ENCODE results near the gene TJP2.
"Not testable (repeated sequence)": the region's sequence is repeated elsewhere in the genome, so short reads cannot be mapped to it uniquely, and the experiment has no call there.

The TJP2 gene

DNA sequence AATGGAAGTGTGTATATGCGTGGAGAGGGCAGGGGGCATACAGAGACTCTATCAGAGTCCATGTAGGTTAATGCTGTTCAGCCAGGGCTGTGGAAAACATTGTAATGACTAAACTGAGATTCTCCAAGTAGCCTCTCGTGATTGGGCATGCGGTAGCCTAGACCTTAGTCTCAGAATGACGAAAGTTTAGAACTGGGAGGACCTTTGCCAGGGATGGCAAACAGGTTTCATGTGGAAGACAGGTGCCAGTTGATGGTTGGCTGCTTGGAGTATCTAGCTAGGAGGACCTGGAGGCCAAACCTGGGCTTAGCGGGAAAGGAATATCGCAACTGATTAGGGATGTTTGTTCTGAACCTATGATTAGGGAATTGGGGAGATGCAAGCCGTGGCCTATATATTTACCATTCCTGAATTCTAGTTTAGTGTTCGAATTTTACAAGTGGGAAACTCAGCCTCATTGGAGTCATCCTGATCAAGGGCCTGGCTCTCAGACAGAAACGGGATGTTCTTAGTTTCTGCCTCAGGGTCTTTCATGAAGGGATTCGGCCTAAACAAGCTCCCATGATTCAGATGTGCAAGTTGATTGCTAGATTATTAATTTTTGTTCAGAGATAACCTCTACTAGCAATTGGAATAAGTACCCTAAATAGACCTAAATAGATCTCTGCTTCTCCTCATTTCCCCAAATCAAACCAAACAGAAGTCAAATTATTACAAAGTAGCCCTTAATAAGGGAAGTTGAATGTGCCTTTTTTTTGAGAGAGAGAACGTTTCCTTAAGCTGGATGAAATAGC lies 26.8 kb upstream of the TJP2 start:
- peaks cover 1% of the 10 kb centered on the region for H3K4me1 Mint-ChIP-seq
- DNase-seq (ENCODE audit: low spot score in 2 of 2): no peak
- H3K4me3 Mint-ChIP-seq: no peak overlapping the region
- no peak for ATAC-seq (ENCODE audit: low read depth)
- H3K27ac Mint-ChIP-seq: no peak overlapping the region
- no peaks in the 10 kb centered on the region for H3K9me3 Mint-ChIP-seq
- H3K27me3 Mint-ChIP-seq: no peaks in the 10 kb centered on the region
- H3K36me3 Mint-ChIP-seq: peaks cover 4% of the 10 kb centered on the region

GRCh38 chr9:69149321-69149807 lies 24.7 kb upstream of the TJP2 start:
- Mint-ChIP-seq H3K9me3 (no peaks in the 10 kb centered on the region), H3K4me1 (peaks cover 3% of the 10 kb centered on the region), H3K36me3 (peaks cover 8% of the 10 kb centered on the region), H3K4me3 (no peak overlapping the region), H3K27me3 (no peaks in the 10 kb centered on the region), H3K27ac (no peak overlapping the region)
- DNase-seq (ENCODE audit: low spot score in 2 of 2) (no peak), ATAC-seq (ENCODE audit: low read depth) (no peak)

- no peaks in the 10 kb centered on the region for H3K9me3 Mint-ChIP-seq
- DNase-seq (ENCODE audit: low spot score in 2 of 2): no peak
- H3K4me1 Mint-ChIP-seq: peaks cover 10% of the 10 kb centered on the region
- H3K4me3 Mint-ChIP-seq: no peak overlapping the region
- no peaks in the 10 kb centered on the region for H3K27me3 Mint-ChIP-seq
- no peak for ATAC-seq (ENCODE audit: low read depth)
- no peak overlapping the region for H3K27ac Mint-ChIP-seq
- H3K36me3 Mint-ChIP-seq: peaks cover 8% of the 10 kb centered on the region
Observed at GRCh38 chr9:69151506-69151905, 22.6 kb upstream of the TJP2 start.

DNA sequence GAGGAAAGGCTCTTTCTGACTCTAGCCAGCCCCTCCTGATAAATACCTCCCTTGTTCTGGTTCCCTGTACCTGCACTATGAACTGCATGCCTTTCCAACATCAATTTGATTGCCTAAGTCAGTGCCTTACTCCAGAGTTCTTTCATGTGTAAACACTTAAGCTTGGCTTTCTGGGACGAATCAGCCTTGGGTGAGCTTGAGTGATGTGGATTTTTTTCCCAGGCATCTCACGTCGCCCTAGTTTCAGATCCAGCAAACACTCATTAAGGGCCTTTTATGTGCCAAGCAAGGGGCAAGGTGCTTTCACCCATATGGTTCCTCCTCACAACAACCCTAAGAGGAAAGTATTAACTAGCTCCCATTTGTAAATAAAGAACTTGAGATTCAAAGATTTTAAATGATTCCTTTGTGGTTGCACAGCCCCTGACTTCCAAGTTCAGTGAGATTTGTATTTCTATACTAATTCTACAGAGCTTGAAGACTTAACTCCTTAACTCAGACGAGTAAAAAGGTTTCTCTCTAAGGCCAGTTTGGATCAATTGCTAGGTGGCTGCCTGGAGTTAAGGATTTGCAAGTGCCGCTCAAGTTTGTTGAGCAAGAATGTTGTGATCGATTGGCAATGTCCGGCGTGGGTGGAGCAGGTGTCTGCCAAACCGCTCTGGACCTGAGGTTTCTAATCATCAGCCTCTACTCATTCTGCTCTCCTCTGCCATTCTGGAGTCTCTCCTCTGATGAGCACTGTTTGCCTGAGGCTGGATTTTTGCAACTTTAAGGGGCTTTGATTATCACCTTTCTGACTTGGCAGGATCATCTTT lies 20.2 kb upstream of the TJP2 start:
- Mint-ChIP-seq H3K4me1 (peaks cover 10% of the 10 kb centered on the region), H3K36me3 (peaks cover 8% of the 10 kb centered on the region), H3K27ac (no peak overlapping the region), H3K4me3 (no peak overlapping the region), H3K27me3 (no peaks in the 10 kb centered on the region), H3K9me3 (no peaks in the 10 kb centered on the region)
- DNase-seq (ENCODE audit: low spot score in 2 of 2) (no peak), ATAC-seq (ENCODE audit: low read depth) (no peak)

GRCh38 chr9:69155341-69156030 lies 18.6 kb upstream of the TJP2 start:
- DNase-seq (ENCODE audit: low spot score in 2 of 2) (peak in 1 of 2 donors; percentile 12), ATAC-seq (ENCODE audit: low read depth) (peak; percentile 89)
- Mint-ChIP-seq H3K36me3 (peaks cover 10% of the 10 kb centered on the region), H3K27ac (peak overlapping the region; percentile 22), H3K4me1 (peaks cover 10% of the 10 kb centered on the region), H3K27me3 (no peaks in the 10 kb centered on the region), H3K9me3 (peaks cover 2% of the 10 kb centered on the region), H3K4me3 (no peak overlapping the region)

- no peak for ATAC-seq (ENCODE audit: low read depth)
- H3K4me3 Mint-ChIP-seq: no peak overlapping the region
Observed at GRCh38 chr9:69157751-69158466, 16.2 kb upstream of the TJP2 start.

DNA sequence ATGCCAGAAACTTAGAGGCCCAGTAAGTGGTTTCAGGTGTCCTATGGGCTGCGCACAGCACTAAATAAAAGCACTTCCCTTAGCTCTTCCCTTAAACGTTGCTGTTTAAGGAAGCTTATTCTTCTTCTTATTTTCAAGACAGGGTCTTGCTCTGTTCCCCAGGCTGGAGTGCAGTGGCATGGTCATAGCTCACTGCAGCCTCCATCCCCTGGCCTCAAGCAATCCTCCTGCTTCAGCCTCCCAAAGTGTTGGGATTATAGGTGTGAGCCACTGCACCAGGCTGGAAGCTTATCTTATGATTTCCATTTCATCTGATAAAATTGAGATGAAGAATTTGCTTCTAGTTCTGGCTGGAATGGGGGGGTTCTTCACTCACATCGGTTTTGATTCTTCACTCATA lies 15.6 kb upstream of the TJP2 start:
- peaks cover 3% of the 10 kb centered on the region for H3K36me3 Mint-ChIP-seq
- H3K4me3 Mint-ChIP-seq: no peak overlapping the region
- H3K27me3 Mint-ChIP-seq: no peaks in the 10 kb centered on the region
- no peak overlapping the region for H3K27ac Mint-ChIP-seq
- H3K4me1 Mint-ChIP-seq: peaks cover 7% of the 10 kb centered on the region
- no peak for ATAC-seq (ENCODE audit: low read depth)
- H3K9me3 Mint-ChIP-seq: peaks cover 5% of the 10 kb centered on the region
- DNase-seq (ENCODE audit: low spot score in 2 of 2): no peak

More at GRCh38 chr9:69157751-69158466, 16.2 kb upstream of the TJP2 start:
- H3K36me3 Mint-ChIP-seq: peaks cover 5% of the 10 kb centered on the region
- no peak for DNase-seq (ENCODE audit: low spot score in 2 of 2)
- peaks cover 5% of the 10 kb centered on the region for H3K9me3 Mint-ChIP-seq
- no peak overlapping the region for H3K27ac Mint-ChIP-seq
- H3K4me1 Mint-ChIP-seq: peaks cover 7% of the 10 kb centered on the region
- H3K27me3 Mint-ChIP-seq: no peaks in the 10 kb centered on the region

- not testable (repeated sequence) for H3K4me3 Mint-ChIP-seq; ATAC-seq (ENCODE audit: low read depth); H3K27me3 Mint-ChIP-seq; H3K36me3 Mint-ChIP-seq; H3K9me3 Mint-ChIP-seq; H3K4me1 Mint-ChIP-seq; H3K27ac Mint-ChIP-seq; DNase-seq (ENCODE audit: low spot score in 2 of 2)
Observed at GRCh38 chr9:69164573-69164972, 9.5 kb upstream of the TJP2 start.

GRCh38 chr9:69165581-69165980 lies 8.5 kb upstream of the TJP2 start:
- Mint-ChIP-seq H3K36me3 (peaks cover under 1% of the 10 kb centered on the region), H3K27ac (no peak overlapping the region), H3K27me3 (peaks cover 2% of the 10 kb centered on the region), H3K9me3 (peaks cover 2% of the 10 kb centered on the region), H3K4me1 (peaks cover 9% of the 10 kb centered on the region), H3K4me3 (no peak overlapping the region)
- DNase-seq (ENCODE audit: low spot score in 2 of 2) (no peak), ATAC-seq (ENCODE audit: low read depth) (no peak)

- no peaks in the 10 kb centered on the region for H3K36me3 Mint-ChIP-seq
- peak overlapping the region; percentile 85 for H3K4me3 Mint-ChIP-seq
- ATAC-seq (ENCODE audit: low read depth) (peak; percentile 88), DNase-seq (ENCODE audit: low spot score in 2 of 2) (peak in 1 of 2 donors; percentile 14)
- H3K9me3 Mint-ChIP-seq: no peaks in the 10 kb centered on the region
- peaks cover 13% of the 10 kb centered on the region for H3K27me3 Mint-ChIP-seq
- H3K4me1 Mint-ChIP-seq: peaks cover 14% of the 10 kb centered on the region
- peak overlapping the region; percentile 42 for H3K27ac Mint-ChIP-seq
Observed at GRCh38 chr9:69168709-69169217, 5.3 kb upstream of the TJP2 start.

DNA sequence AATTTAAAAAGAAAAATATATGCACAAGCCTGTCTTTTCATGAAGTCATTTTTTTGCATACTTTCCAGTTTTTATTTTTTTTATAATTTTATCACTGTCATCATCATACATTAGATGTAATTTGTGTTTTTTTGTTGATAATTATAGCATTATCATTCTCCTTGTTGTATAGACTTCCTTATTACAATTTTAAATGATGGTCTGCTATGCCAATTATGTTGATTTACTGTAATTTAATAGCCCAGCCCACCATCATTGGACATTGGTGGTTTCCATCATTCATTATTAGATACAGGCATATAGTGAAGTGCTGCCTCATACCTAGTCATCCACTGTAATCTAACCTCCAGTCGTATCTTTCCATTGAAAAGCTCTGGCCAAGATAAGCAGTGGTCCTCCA lies 3.8 kb upstream of the TJP2 start:
- ATAC-seq (ENCODE audit: low read depth): no peak
- Mint-ChIP-seq H3K4me3 (no peak overlapping the region), H3K36me3 (no peaks in the 10 kb centered on the region), H3K27me3 (peaks cover 19% of the 10 kb centered on the region), H3K27ac (no peak overlapping the region), H3K4me1 (peaks cover 23% of the 10 kb centered on the region), H3K9me3 (no peaks in the 10 kb centered on the region)
- DNase-seq (ENCODE audit: low spot score in 2 of 2): no peak

GRCh38 chr9:69171049-69171448 lies 3.0 kb upstream of the TJP2 start:
- Mint-ChIP-seq H3K4me3 (no peak overlapping the region), H3K36me3 (no peaks in the 10 kb centered on the region), H3K27me3 (peaks cover 24% of the 10 kb centered on the region), H3K4me1 (peaks cover 27% of the 10 kb centered on the region), H3K9me3 (no peaks in the 10 kb centered on the region), H3K27ac (no peak overlapping the region)
- DNase-seq (ENCODE audit: low spot score in 2 of 2) (no peak), ATAC-seq (ENCODE audit: low read depth) (no peak)

GRCh38 chr9:69171517-69171916 lies 2.6 kb upstream of the TJP2 start:
- no peak overlapping the region for H3K4me3 Mint-ChIP-seq
- no peaks in the 10 kb centered on the region for H3K36me3 Mint-ChIP-seq
- ATAC-seq (ENCODE audit: low read depth) (no peak), DNase-seq (ENCODE audit: low spot score in 2 of 2) (no peak)
- H3K9me3 Mint-ChIP-seq: no peaks in the 10 kb centered on the region
- H3K27ac Mint-ChIP-seq: no peak overlapping the region
- H3K27me3 Mint-ChIP-seq: peaks cover 26% of the 10 kb centered on the region
- H3K4me1 Mint-ChIP-seq: peaks cover 29% of the 10 kb centered on the region

All from memory B cell (primary cell).